HCT116 (cell line): ENCODE measurements around the gene NACC2.

Source experiments
- CTCF ChIP-seq, 3 experiments: fragments of 200-600 bp in 1 of 3; sonication (generic) in 1 of 3; IDR thresholded peaks in 2 of 3; conservative IDR thresholded peaks in 1 of 3; 2 replicates each; pipeline ENCODE4 v1.5.1; 2012 to 2017; ENCODE audit warnings: low read depth in 2 of 3, low read length in 2 of 3, antibody characterized with exemption in 1 of 3, borderline replicate concordance in 1 of 3, control low read depth in 1 of 3, mild to moderate bottlenecking in 1 of 3, mixed read lengths in 1 of 3, mixed run types in 1 of 3, moderate library complexity in 1 of 3; ENCODE audit not compliant: insufficient read depth in 1 of 3
- ELF1 ChIP-seq: IDR thresholded peaks from 2 replicates; pipeline ENCODE4 v1.6.1; 2012; ENCODE audit warnings: low read depth, borderline replicate concordance
- EZH2 ChIP-seq: fragments of 200-600 bp; sonication (generic); IDR thresholded peaks from 2 replicates; pipeline ENCODE4 v1.6.1; 2017; ENCODE audit warnings: antibody characterized with exemption, mixed run types
- EZH2phosphoT487 ChIP-seq: fragments of 200-600 bp; IDR thresholded peaks from 2 replicates; pipeline ENCODE4 v1.6.1; 2018; ENCODE audit warnings: antibody characterized with exemption, borderline replicate concordance
- POLR2A ChIP-seq: IDR thresholded peaks from 2 replicates; pipeline ENCODE4 v1.7.0; 2011; ENCODE audit warnings: borderline replicate concordance; ENCODE audit not compliant: insufficient read depth, insufficient read length; ENCODE audit errors: extremely low read depth
- RAD21 ChIP-seq: IDR thresholded peaks from 2 replicates; pipeline ENCODE4 v1.6.1; 2012; ENCODE audit warnings: low read depth, mild to moderate bottlenecking
- TCF7L2 ChIP-seq: IDR thresholded peaks from 2 replicates; pipeline ENCODE4 v1.7.0; 2011; ENCODE audit warnings: borderline replicate concordance, inconsistent platforms; ENCODE audit not compliant: insufficient read depth, insufficient read length; ENCODE audit errors: extremely low read depth

GRCh38 chr9:135995816-135996215 is 99.3 kb downstream of the NACC2 start:
- TF ChIP-seq EZH2 (no peak), CTCF (IDR thresholded peaks at IDR 0.05 in 2 of 3, conservative IDR thresholded peaks at IDR 0.05 in 1 of 3; ENCODE audit: borderline replicate concordance in 1 of 3, insufficient read depth in 1 of 3, low read depth in 2 of 3, low read length in 2 of 3) (no peak), EZH2phosphoT487 (no peak), POLR2A (no peak), ELF1 (no peak), TCF7L2 (no peak), RAD21 (no peak)
